ENCODE results near the gene CTSF.

DNA sequence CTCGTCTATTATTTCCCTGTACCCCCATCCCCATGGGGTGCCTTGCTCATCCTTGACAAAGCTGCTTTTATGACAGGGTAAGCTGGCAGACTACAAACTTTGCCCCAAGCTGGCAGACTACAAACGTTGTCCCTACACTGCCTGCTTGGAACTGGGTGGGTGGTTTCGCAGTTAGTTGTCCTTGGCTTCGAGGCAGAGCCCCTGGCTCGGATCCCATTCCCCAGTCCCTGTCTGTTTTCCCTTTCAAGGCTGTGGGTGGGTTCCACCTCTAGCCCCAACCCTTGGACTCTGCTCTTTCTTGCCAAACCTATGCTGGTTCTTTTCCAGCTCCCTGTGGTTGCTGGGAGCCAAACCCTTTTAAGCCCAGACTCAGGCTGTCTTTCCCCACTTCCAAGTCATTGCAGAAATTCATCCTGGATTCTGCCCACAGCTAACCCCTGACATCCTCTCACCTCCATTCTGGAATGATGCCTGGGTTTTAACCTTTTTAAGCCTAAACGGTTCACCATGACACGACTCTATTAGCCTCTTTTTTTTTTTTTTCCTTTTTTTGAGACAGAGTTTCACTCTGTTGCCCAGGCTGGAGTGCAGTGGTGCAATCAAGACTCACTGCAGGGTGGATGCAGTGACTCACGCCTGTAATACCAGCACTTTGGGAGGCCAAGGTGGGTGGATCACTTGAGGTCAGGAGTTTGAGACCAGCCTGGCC, 38.9 kb upstream of the CTSF start:
- TF ChIP-seq GATA3 (IDR thresholded peaks at IDR 0.05; ENCODE audit: low read depth, low read length) (no peak), GATA2 (IDR thresholded peaks at IDR 0.05; ENCODE audit: low read depth, low read length) (no peak)
